HL-60/S4 treated with retinoic acid at 250 ng/mL for 4 days and 3 days (cell line): ENCODE results near the gene CSRNP2.
"Not testable (repeated sequence)": the region's sequence is repeated elsewhere in the genome, so short reads cannot be mapped to it uniquely, and the experiment has no call there.

Experiments used
- in situ Hi-C: fragments of 300-500 bp; cut with MboI; formaldehyde crosslinking; loops from 2 replicates; pipeline ENCODE4 v1.7.0; 2022; ENCODE audit warnings: low sequenced_read_pairs

The CSRNP2 gene

GRCh38 chr12:51078346-51078745 is 5.0 kb downstream of the CSRNP2 start:
- in situ Hi-C loops, result not testable (repeated sequence)

- in situ Hi-C loops, result no loop called here
These were observed 5.5 kb downstream of the CSRNP2 start for GRCh38 chr12:51077930-51078329.

GRCh38 chr12:51076236-51076930 is 7.0 kb downstream of the CSRNP2 start:
- in situ Hi-C loops, result no loop called here

- in situ Hi-C loops, result no loop called here
These were observed 8.0 kb downstream of the CSRNP2 start for GRCh38 chr12:51075390-51075789.

GRCh38 chr12:51071663-51072062 is 11.7 kb downstream of the CSRNP2 start:
- in situ Hi-C loops, result no loop called here

GRCh38 chr12:51070004-51070403 is 13.4 kb downstream of the CSRNP2 start:
- in situ Hi-C loops, result no loop called here

GRCh38 chr12:51067771-51068170 is 15.6 kb downstream of the CSRNP2 start:
- in situ Hi-C loops, result no loop called here

GRCh38 chr12:51067229-51067628 is 16.2 kb downstream of the CSRNP2 start:
- in situ Hi-C loops, result no loop called here

- in situ Hi-C loops, result no loop called here
These were observed 17.9 kb downstream of the CSRNP2 start for GRCh38 chr12:51065530-51065929.

GRCh38 chr12:51062631-51063397 is 20.6 kb downstream of the CSRNP2 start:
- in situ Hi-C loops, result no loop called here

- in situ Hi-C loops, result no loop called here
These were observed 24.3 kb downstream of the CSRNP2 start for GRCh38 chr12:51059086-51059485.

- in situ Hi-C loops, result no loop called here
These were observed 27.2 kb downstream of the CSRNP2 start for GRCh38 chr12:51056242-51056641.

- in situ Hi-C loops, result no loop called here
These were observed 28.3 kb downstream of the CSRNP2 start for GRCh38 chr12:51055060-51055459.

GRCh38 chr12:51051787-51052186 is 31.6 kb downstream of the CSRNP2 start:
- in situ Hi-C loops, result no loop called here

- in situ Hi-C loops, result no loop called here
These were observed 33.9 kb downstream of the CSRNP2 start for GRCh38 chr12:51049525-51049924.

- in situ Hi-C loops, result no loop called here
These were observed 34.6 kb downstream of the CSRNP2 start for GRCh38 chr12:51048661-51049251.

- in situ Hi-C loops, result no loop called here
These were observed 35.5 kb downstream of the CSRNP2 start, which contains the start of gene LETMD1 for GRCh38 chr12:51047655-51048540. LETMD1 (plus strand) TSS chr12:51048327; CDS start chr12:51048357, 30 bp downstream.

- in situ Hi-C loops, result no loop called here
These were observed 47.1 kb downstream of the CSRNP2 start for GRCh38 chr12:51036279-51036678.

- in situ Hi-C loops, result no loop called here
These were observed 49.8 kb downstream of the CSRNP2 start for GRCh38 chr12:51033457-51034089.

- in situ Hi-C loops, result no loop called here
These were observed 50.3 kb downstream of the CSRNP2 start for GRCh38 chr12:51033048-51033447.

- in situ Hi-C loops, result no loop called here
These were observed 54.6 kb downstream of the CSRNP2 start for GRCh38 chr12:51028813-51029150.
